GM20000 (cell line): ENCODE results near the gene GGNBP2.

Experiments used
- DNase-seq: peaks from one replicate; pipeline ENCODE4 v3.0.0; 2012; ENCODE audit warnings: low spot score
- TF ChIP-seq, protein P1 (sequence below): IDR thresholded peaks from 2 replicates; pipeline ENCODE4 v1.5.1; 2012; ENCODE audit warnings: mild to moderate bottlenecking, control low read depth; ENCODE audit errors: extremely low read depth, missing control alignments

Gene GGNBP2

DNA sequence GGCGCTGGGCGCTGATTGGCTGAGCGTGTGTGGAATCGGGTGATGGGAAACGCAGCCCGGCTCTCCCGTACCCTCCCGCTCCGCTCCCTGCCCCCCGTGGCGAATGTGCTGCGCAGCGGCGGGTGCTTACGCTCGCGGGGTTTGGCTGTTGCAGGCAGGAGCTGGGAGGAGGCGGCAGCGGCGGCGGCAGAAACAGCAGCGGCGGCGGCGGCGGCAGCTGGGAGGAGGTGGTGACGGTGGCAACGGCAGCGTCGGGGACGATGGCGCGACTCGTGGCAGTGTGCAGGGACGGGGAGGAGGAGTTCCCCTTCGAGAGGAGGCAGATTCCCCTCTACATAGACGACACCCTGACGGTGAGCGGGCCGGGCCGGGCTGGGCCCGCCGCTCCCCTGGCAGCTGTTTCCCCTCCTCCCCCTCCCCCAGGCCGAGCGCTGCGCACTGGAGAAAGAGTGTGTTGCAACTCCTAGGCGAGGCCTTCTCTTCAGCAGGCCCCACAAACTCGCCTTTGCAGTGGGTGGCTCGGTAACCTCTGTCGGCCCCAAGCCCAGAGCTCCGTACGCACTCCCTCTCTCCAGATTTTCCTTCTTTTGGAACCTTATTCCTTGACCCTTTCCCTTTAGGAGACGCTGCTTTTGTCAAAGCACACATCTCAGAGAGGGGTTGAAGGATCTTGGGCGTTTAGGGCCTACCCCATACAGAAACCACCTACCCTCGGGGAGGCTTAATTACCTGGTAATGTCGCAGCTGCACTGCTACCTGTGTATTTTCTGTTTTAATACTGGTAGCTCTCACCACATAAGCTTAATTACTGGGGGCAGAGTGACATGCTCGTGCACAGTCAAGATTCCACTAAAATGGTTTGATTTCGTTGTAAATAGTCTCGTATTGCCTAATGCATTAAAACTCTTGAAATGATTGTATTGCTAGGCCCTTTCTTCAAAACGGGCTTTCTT is 1.0 kb downstream of the GGNBP2 start:
- peak; percentile 97 for DNase-seq
- TF ChIP-seq, protein P1, sequence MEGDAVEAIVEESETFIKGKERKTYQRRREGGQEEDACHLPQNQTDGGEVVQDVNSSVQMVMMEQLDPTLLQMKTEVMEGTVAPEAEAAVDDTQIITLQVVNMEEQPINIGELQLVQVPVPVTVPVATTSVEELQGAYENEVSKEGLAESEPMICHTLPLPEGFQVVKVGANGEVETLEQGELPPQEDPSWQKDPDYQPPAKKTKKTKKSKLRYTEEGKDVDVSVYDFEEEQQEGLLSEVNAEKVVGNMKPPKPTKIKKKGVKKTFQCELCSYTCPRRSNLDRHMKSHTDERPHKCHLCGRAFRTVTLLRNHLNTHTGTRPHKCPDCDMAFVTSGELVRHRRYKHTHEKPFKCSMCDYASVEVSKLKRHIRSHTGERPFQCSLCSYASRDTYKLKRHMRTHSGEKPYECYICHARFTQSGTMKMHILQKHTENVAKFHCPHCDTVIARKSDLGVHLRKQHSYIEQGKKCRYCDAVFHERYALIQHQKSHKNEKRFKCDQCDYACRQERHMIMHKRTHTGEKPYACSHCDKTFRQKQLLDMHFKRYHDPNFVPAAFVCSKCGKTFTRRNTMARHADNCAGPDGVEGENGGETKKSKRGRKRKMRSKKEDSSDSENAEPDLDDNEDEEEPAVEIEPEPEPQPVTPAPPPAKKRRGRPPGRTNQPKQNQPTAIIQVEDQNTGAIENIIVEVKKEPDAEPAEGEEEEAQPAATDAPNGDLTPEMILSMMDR = no peak

DNA sequence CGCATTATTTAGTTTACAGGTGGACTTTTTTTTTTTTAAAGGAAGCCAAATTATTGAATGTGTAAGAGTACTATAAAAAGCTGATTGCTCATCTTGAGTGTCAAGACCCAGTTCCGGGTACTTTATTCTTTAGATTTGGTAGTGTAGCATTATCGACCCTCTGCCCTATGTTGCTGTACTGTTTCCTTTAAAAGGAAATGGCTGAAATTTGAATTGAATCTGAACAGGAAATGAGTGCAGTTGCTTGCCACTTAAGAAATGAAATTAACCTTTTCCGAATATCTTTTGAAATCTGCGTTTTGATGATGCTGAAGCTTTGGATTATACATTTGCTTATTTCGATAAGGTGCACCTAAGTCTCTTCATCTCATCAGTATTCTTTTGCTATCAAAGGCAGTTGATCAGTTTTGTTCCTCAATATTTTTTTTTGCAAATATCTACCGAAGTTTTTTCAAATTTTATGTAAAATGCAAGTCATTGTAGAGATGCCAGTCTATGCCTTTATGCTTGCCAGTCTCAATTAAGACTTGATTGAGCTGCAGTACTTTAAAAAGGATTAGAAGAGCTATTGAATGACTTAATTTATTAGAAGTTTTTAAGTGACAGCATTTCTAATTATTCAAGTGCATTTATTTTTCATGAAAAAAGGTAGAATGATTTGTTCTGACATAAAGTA is 1.8 kb downstream of the GGNBP2 start:
- DNase-seq = no peak
- TF ChIP-seq, protein P1 = no peak

DNA sequence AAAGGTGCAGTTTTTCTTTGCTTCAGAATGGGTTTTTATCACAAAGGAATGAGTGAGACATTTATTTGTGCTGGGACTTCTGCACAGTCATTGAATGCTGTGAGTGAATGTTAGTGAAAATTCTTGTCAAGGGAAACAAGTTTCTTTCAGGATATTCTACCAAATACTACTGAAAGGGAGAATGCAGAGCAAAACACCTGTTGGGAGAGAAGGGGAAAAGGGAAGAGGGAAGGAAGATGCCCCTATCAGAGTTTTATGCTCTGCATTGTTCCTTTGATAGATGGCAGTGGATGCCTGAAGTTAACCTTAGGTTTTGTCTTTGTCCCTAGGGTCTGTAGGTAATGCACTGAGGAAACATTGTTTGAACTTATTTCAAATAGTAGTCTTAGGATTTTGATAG is 3.1 kb downstream of the GGNBP2 start:
- no peak for DNase-seq
- TF ChIP-seq, protein P1 = no peak

DNA sequence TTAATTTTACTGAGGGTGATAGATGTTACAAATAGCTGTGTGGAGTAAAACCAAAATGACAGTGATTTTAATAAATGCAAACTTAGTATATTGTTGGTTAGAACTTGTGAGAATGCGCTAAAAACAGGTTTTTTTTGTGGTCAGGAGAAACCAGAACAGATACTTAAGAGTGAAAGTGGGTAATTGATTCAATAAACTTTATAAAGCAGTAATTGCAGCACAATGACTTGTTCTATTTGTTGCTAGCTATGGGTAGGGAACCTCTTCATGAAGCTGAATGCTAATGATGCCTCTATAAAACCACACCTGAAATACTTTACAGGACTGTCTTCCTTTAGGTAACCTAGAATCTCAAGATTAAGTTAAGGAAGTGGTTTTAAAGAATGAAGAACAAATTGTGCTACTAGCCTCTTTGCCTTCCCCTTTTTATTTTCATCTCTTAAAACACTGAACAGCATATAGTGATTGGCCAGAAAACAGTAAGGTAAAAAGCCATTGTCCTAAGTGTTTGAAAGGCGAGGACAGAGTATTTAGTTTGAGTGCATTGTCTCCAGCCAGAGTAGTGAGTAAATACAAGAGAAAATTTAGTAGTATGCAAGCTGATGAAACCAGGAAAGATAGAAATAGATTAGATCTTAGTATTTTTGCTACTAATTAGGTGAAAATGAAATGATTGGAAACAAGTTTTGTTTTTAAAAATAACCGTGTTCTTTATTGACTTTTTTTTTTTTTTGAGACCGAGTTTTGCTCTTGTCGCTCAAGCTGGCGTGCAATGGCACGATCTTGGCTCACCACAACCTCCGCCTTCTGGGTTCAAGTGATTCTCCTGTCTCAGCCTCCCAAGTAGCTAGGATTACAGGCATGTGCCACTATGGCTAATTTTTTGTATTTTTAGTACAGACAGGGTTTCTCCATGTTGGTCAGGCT is 6.0 kb downstream of the GGNBP2 start:
- DNase-seq = peak; percentile 50
- TF ChIP-seq, protein P1 = no peak

DNA sequence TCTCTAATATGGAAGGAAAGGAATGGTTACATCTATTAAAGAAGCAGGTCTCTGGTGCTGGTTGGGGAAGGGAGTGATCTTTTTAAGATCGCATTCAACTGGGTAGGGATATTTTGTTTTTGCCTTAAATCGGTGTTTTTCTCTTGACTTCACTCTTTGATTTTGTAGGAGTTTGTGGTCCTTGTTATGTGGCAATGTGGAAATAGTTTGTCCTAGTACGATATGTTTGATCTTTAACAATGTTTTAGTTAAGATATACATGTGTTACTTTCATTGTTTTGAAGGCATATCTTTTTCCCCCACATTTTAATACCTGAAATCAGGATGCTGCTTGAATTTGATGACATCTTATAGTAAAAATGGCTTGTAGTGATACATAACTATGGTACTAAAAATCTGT is 8.7 kb downstream of the GGNBP2 start:
- TF ChIP-seq, protein P1 = no peak
- DNase-seq = no peak

DNA sequence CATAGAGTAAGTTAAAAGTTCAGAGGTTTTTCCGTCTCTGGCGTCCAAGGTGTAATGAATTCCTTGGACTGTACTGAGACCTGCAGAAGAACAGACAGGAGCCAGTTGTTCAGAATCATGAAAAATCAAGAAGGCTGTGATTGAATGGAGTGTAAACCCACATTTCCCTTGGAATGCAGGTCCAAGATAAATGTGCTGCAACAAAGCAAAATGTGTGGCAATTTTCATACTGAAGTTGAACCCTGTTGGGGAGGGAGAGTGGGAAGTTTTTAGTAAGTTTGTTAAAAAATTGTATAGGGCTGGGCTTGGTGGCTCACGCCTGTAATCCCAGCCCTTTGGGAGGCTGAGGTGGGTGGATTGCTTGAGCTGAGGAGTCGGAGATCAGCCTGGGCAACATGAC is 21.4 kb downstream of the GGNBP2 start:
- DNase-seq = no peak
- TF ChIP-seq, protein P1 = no peak
